Sigmoid colon (tissue), 7 donors: ENCODE data around the gene NKX1-2. TPM values are rescaled to one million over a fixed set of nuclear protein-coding genes. Genes with fewer than 3 reads are reported as not detected.
A peak's percentile ranks its signal among the peaks of the same experiment; 100 is the strongest.
"Not testable (repeated sequence)": the region's sequence is repeated elsewhere in the genome, so short reads cannot be mapped to it uniquely, and the experiment has no call there.

ENCODE experiments used
- DNase-seq: peaks from one replicate; pipeline ENCODE4 v3.0.0-alpha.2; 2019
- H3K27ac ChIP-seq, 4 donors: fragments of 200-600 bp; sonication (generic); one replicate each; pipeline ENCODE4 v1.5.1; 2016 to 2019; ENCODE audit warnings: mild to moderate bottlenecking in 1 of 4
- H3K27me3 ChIP-seq, 3 donors: fragments of 200-600 bp; sonication (generic); one replicate each; pipeline ENCODE4 v1.5.1; 2019; ENCODE audit warnings: mild to moderate bottlenecking in 1 of 3
- H3K36me3 ChIP-seq, 4 donors: fragments of 200-600 bp; sonication (generic); one replicate each; pipeline ENCODE4 v1.5.1; 2016 to 2019
- H3K4me1 ChIP-seq, 4 donors: fragments of 200-600 bp; sonication (generic); one replicate each; pipeline ENCODE4 v1.5.1; 2017 to 2019
- H3K4me3 ChIP-seq, 4 donors: fragments of 200-600 bp; sonication (generic); one replicate each; pipeline ENCODE4 v1.5.1; 2017 to 2019; ENCODE audit warnings: mild to moderate bottlenecking in 2 of 4, moderate library complexity in 1 of 4
- H3K9me3 ChIP-seq, 4 donors: fragments of 200-600 bp in 3 of 4; sonication (generic) in 3 of 4; one replicate each; pipeline versions ENCODE4 v1.5.1 to v1.6.1; 2013 to 2019
- CTCF ChIP-seq, 4 experiments: fragments of 450-650 bp in 3 of 4; fragments of 200-600 bp in 1 of 4; IDR thresholded peaks; one replicate each; pipeline ENCODE4 v1.5.1; 2016 to 2019; ENCODE audit warnings: antibody characterized with exemption in 4 of 4, mild to moderate bottlenecking in 3 of 4, moderate library complexity in 2 of 4
- EP300 ChIP-seq, 4 donors: sonication (generic); formaldehyde crosslinking; IDR thresholded peaks; one replicate each; pipeline ENCODE4 v1.6.1; 2017; ENCODE audit warnings: antibody characterized with exemption in 4 of 4
- POLR2A ChIP-seq, 2 donors: fragments of 450-650 bp; IDR thresholded peaks; one replicate each; pipeline ENCODE4 v1.6.1; 2016; ENCODE audit warnings: antibody characterized with exemption in 2 of 2, mild to moderate bottlenecking in 2 of 2, moderate library complexity in 2 of 2
- POLR2AphosphoS5 ChIP-seq, 4 donors: sonication (generic); formaldehyde crosslinking; IDR thresholded peaks; one replicate each; pipeline ENCODE4 v1.6.1; 2017; ENCODE audit warnings: antibody characterized with exemption in 4 of 4
- WGBS, 2 donors: extraction: QIAGEN DNeasy Blood & Tissue Kit; methylation state at CpG; one replicate each; pipeline ENCODE4 v1.1.7; 2013; 5-methylcytosine and 5-hydroxymethylcytosine counted together
- intact Hi-C: fragments of 100-400 bp; cut with DNase I; formaldehyde crosslinking; loops from one replicate; pipeline ENCODE4 v1.15.1; 2023
- polyA plus RNA-seq, 3 donors: library from polyadenylated mRNA; stranded (reverse); fragments of 200-250 nt; gene quantifications; one replicate each; pipeline ENCODE4 v1.2.3, GENCODE V29; 2013
- total RNA-seq, 4 donors: library from RNA; depleted of rRNA; stranded (reverse); fragments of >200 nt; gene quantifications; one replicate each; pipeline ENCODE4 v1.1.0, GENCODE V29; 2016
- donor health status: healthy with polysubstance abuse.
- donor health status: Bipolar disorder and iron deficiency.
- donor health status: healthy.

Gene NKX1-2
- total and polyA plus RNA-seq, 7 donors, result not detected

- H3K9me3 ChIP-seq, result no peaks in the 10 kb centered on the region
- H3K4me1 ChIP-seq, result peaks cover 0 to 36% (median 34%) of the 10 kb centered on the region in 4 donors
- intact Hi-C loops, result no loop called here
- peak overlapping the region in 2 of 4 donors; percentile 25 to 35 for H3K4me3 ChIP-seq
- no peak overlapping the region for H3K27ac ChIP-seq
- peaks cover 48 to 99% (median 69%) of the 10 kb centered on the region in 3 donors for H3K27me3 ChIP-seq
- TF ChIP-seq POLR2A (IDR thresholded peaks at IDR 0.05) (no peak), CTCF (IDR thresholded peaks at IDR 0.05) (no peak), EP300 (IDR thresholded peaks at IDR 0.05) (no peak), POLR2AphosphoS5 (IDR thresholded peaks at IDR 0.05) (no peak)
- no peaks in the 10 kb centered on the region for H3K36me3 ChIP-seq
- 2 to 3% methylated on average over 59 of the region's 59 CpGs for WGBS, 2 donors
- no peak for DNase-seq
Measured at GRCh38 chr10:124449170-124450011, 444 bp downstream of the NKX1-2 start.

- peaks cover 0 to 36% (median 34%) of the 10 kb centered on the region in 4 donors for H3K4me1 ChIP-seq
- no peaks in the 10 kb centered on the region for H3K36me3 ChIP-seq
- DNase-seq, result no peak
- H3K4me3 ChIP-seq, result no peak overlapping the region
- H3K27me3 ChIP-seq, result peaks cover 51 to 99% (median 71%) of the 10 kb centered on the region in 3 donors
- intact Hi-C loops, result no loop called here
- WGBS, 2 donors, result 3% methylated on average over 26 of the region's 26 CpGs
- TF ChIP-seq POLR2A (IDR thresholded peaks at IDR 0.05), result no peak
- no peak overlapping the region for H3K27ac ChIP-seq
- no peaks in the 10 kb centered on the region for H3K9me3 ChIP-seq
Measured at GRCh38 chr10:124448696-124449169, 1.1 kb downstream of the NKX1-2 start.

- intact Hi-C loops, result no loop called here
- WGBS, 2 donors, result 3 to 4% methylated on average over 60 of the region's 60 CpGs
- Histone ChIP-seq H3K4me3 (peak overlapping the region in 2 of 4 donors; percentile 25 to 35), H3K27me3 (peaks cover 54 to 100% (median 66%) of the 10 kb centered on the region in 3 donors), H3K9me3 (no peaks in the 10 kb centered on the region), H3K27ac (no peak overlapping the region), H3K4me1 (peaks cover 0 to 36% (median 34%) of the 10 kb centered on the region in 4 donors), H3K36me3 (no peaks in the 10 kb centered on the region)
- TF ChIP-seq POLR2A (IDR thresholded peaks at IDR 0.05) (no peak), CTCF (IDR thresholded peaks at IDR 0.05) (no peak)
- no peak for DNase-seq
Measured at GRCh38 chr10:124447751-124448466, 1.9 kb downstream of the NKX1-2 start.

GRCh38 chr10:124446830-124447750 is 2.7 kb downstream of the NKX1-2 start:
- no peaks in the 10 kb centered on the region for H3K36me3 ChIP-seq
- 13 to 19% methylated on average over 71 of the region's 71 CpGs for WGBS, 2 donors
- peaks cover 0 to 36% (median 34%) of the 10 kb centered on the region in 4 donors for H3K4me1 ChIP-seq
- peaks cover 54 to 99% (median 65%) of the 10 kb centered on the region in 3 donors for H3K27me3 ChIP-seq
- DNase-seq, result no peak
- no peak overlapping the region for H3K27ac ChIP-seq
- no peaks in the 10 kb centered on the region for H3K9me3 ChIP-seq
- peak overlapping the region in 2 of 4 donors; percentile 25 to 35 for H3K4me3 ChIP-seq
- TF ChIP-seq POLR2A (IDR thresholded peaks at IDR 0.05) (no peak), CTCF (IDR thresholded peaks at IDR 0.05) (no peak)
- intact Hi-C loops, result no loop called here

GRCh38 chr10:124441694-124442093 is 8.1 kb downstream of the NKX1-2 start:
- H3K27me3 ChIP-seq, result peaks cover 13 to 45% (median 13%) of the 10 kb centered on the region in 3 donors
- DNase-seq, H3K4me3 ChIP-seq, intact Hi-C loops, H3K27ac ChIP-seq, H3K9me3 ChIP-seq, H3K36me3 ChIP-seq, H3K4me1 ChIP-seq: not testable (repeated sequence)
- 86 to 90% methylated on average over 5 of the region's 5 CpGs for WGBS, 2 donors
